LNCaP clone FGC (cell line): ENCODE measurements around the gene KCTD16.
A peak's percentile ranks its signal among the peaks of the same experiment; 100 is the strongest.

Experiments
- DNase-seq: peaks from one replicate; pipeline ENCODE4 v3.0.0-alpha.2; 2011; ENCODE audit warnings: low read depth
- H3K4me3 ChIP-seq: 2 replicates; pipeline ENCODE4 v1.5.1; 2011; ENCODE audit warnings: mild to moderate bottlenecking, low read depth, low read length, control low read depth
- CTCF ChIP-seq: IDR thresholded peaks from 2 replicates; pipeline ENCODE4 v1.5.1; 2012; ENCODE audit warnings: mild to moderate bottlenecking; ENCODE audit not compliant: control insufficient read depth, insufficient read depth; ENCODE audit errors: extremely low read depth

KCTD16 gene

DNA sequence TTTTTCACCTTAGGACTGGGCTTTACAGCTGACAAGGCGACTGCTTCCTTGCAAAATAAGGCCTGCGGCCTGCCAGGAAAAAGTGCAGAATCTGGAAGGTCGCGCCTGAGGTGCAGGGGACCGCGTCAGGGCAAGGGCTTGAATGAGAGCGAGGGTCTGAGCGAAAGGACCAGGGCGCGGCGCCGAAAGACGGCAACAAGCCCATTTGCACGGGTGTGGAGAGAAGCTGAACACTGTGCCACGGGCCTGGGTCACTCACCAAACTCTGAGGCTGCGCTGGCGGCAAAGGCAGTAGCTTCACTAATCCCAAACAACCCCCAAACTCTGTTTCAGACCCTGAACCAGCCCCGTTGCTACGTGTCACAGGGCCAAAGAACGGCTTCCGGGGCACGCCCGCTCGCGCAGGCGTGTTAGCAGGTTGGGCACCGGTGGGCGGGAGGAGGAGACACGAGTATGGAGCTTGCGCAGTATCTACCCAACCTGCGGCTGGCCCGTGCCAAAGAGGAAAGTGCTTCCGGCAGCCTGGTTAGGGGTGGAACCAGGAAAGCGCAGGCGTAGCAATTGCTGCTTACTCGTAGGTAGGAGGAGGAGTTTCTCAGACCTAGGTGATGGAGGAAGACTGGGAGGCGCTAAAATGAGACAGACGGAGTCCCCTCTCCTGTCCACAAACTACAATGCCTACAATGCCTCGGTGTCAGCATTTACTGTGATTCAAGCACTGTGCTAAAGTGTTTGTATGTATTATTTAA, at the start of gene KCTD16, which contains the start of gene YIPF5:
Gene KCTD16 (plus strand): TSS at position 598 of the 749 bp plus-strand sequence.
Gene YIPF5 (minus strand): TSS at position 384 of the 749 bp plus-strand sequence. CDS start 704 bp downstream, outside the sequence.
- no peak for TF ChIP-seq CTCF
- H3K4me3 ChIP-seq: peak within 1 kb of the TSS; percentile 87
- DNase-seq: peak; percentile 95

GRCh38 chr5:144121577-144121976, 49.1 kb upstream of the KCTD16 start:
- TF ChIP-seq CTCF: no peak
- H3K4me3 ChIP-seq: no peak overlapping the region
- no peak for DNase-seq

GRCh38 chr5:144122081-144122480, 48.6 kb upstream of the KCTD16 start:
- no peak for DNase-seq
- no peak overlapping the region for H3K4me3 ChIP-seq
- no peak for TF ChIP-seq CTCF

- no peak overlapping the region for H3K4me3 ChIP-seq
- DNase-seq: no peak
- TF ChIP-seq CTCF: no peak
These were observed 48.0 kb upstream of the KCTD16 start for GRCh38 chr5:144122641-144123040.

DNA sequence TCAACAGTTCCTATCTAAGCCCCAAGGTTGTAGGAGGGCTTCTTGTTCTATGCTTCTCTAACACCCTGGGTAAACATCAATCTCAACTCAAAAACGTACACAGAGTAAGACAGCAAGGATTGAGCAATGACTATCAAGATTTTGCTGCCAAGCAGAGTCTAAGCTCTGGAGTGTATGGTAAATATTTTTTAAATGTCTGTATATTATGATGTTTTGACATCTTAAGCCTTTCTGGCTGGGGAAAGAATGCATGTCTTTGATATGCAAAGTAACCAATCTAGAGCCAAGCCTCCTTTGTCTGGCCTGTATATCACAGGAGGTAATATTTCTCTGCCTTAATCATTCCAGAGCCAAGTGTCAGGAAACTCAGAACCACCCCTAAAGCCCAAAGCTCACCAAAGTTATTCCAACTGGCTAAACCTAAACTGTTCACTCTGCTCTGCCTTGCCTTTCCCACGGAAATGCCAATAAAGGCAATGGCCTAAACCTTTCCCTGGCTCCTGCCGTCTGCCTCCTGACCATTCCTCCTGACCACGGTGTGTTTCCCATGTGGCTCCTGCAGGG, 45.4 kb upstream of the KCTD16 start:
- DNase-seq: no peak
- H3K4me3 ChIP-seq: no peak overlapping the region
- no peak for TF ChIP-seq CTCF

- DNase-seq: no peak
- no peak overlapping the region for H3K4me3 ChIP-seq
- no peak for TF ChIP-seq CTCF
These were observed 44.0 kb upstream of the KCTD16 start for GRCh38 chr5:144126707-144127106.
